ENCODE results near the gene HRAS.

- TF ChIP-seq EZH2 (IDR thresholded peaks at IDR 0.05; ENCODE audit: borderline replicate concordance, low read depth, low read length, poor library complexity, severe bottlenecking): no peak
- no peak for TF ChIP-seq CTCF (conservative IDR thresholded peaks at IDR 0.05; ENCODE audit: low read depth, low read length)
These were observed 212 bp downstream of the HRAS start for GRCh38 chr11:535210-535518.

Measured in A673 (cell line).